Stomach (tissue), 19 donors: ENCODE measurements around the gene WDR12. TPM values are rescaled to one million over a fixed set of nuclear protein-coding genes. Genes with fewer than 3 reads are reported as not detected.
"Not testable (repeated sequence)": the region's sequence is repeated elsewhere in the genome, so short reads cannot be mapped to it uniquely, and the experiment has no call there.

Experiments used
- DNase-seq, 2 donors: peaks; one replicate each; pipeline versions ENCODE4 v3.0.0 to v3.0.0-alpha.2; 2013 to 2019
- H3K27ac ChIP-seq, 5 donors: fragments of 200-600 bp in 4 of 5; sonication (generic) in 4 of 5; one replicate each; pipeline ENCODE4 v1.5.1; 2013 to 2019; ENCODE audit warnings: mild to moderate bottlenecking in 1 of 5, moderate library complexity in 1 of 5
- H3K27me3 ChIP-seq, 3 donors: fragments of 200-600 bp; sonication (generic); one replicate each; pipeline ENCODE4 v1.5.1; 2017 to 2019; ENCODE audit warnings: mixed run types in 1 of 3
- H3K36me3 ChIP-seq, 4 donors: fragments of 200-600 bp; sonication (generic); 1 replicate in 3 of 4; 2 replicates in 1 of 4; pipeline ENCODE4 v1.5.1; 2016 to 2019
- H3K4me1 ChIP-seq, 4 donors: fragments of 200-600 bp; sonication (generic); one replicate each; pipeline ENCODE4 v1.5.1; 2016 to 2019
- H3K4me3 ChIP-seq, 4 donors: fragments of 200-600 bp; sonication (generic) in 3 of 4; one replicate each; pipeline ENCODE4 v1.5.1; 2016 to 2019; ENCODE audit warnings: mild to moderate bottlenecking in 1 of 4
- H3K9me3 ChIP-seq, 4 donors: fragments of 200-600 bp; sonication (generic); one replicate each; pipeline ENCODE4 v1.5.1; 2016 to 2019
- CTCF ChIP-seq, 7 experiments: fragments of 450-650 bp in 4 of 7; fragments of 200-600 bp in 3 of 7; sonication (generic) in 3 of 7; IDR thresholded peaks; one replicate each; pipeline ENCODE4 v1.5.1; 2016 to 2019; ENCODE audit warnings: antibody characterized with exemption in 7 of 7, control low read depth in 2 of 7, mild to moderate bottlenecking in 1 of 7
- EP300 ChIP-seq: sonication (generic); formaldehyde crosslinking; IDR thresholded peaks from one replicate; pipeline ENCODE4 v1.6.1; 2017; ENCODE audit warnings: antibody characterized with exemption
- POLR2A ChIP-seq, 4 donors: fragments of 450-650 bp; IDR thresholded peaks; one replicate each; pipeline ENCODE4 v1.6.1; 2016; ENCODE audit warnings: antibody characterized with exemption in 4 of 4, control low read depth in 2 of 4, mild to moderate bottlenecking in 1 of 4, moderate library complexity in 1 of 4
- POLR2AphosphoS5 ChIP-seq, 3 donors: sonication (generic); formaldehyde crosslinking; IDR thresholded peaks; one replicate each; pipeline ENCODE4 v1.6.1; 2016; ENCODE audit warnings: antibody characterized with exemption in 3 of 3
- WGBS, 5 donors: extraction: QIAGEN DNeasy Blood & Tissue Kit in 3 of 5; methylation state at CpG; one replicate each; pipeline versions ENCODE4 v1.1.5 to v1.1.7; 2013 to 2018; 5-methylcytosine and 5-hydroxymethylcytosine counted together
- intact Hi-C: fragments of 100-400 bp; cut with DNase I; formaldehyde crosslinking; loops from one replicate; pipeline ENCODE4 v1.15.1; 2023; ENCODE audit warnings: low total_unique reads
- long read RNA-seq, 10 donors: transcript quantifications; one replicate each; lab custom pipeline, GENCODE V29; 2026
- polyA plus RNA-seq, 3 donors: library from polyadenylated mRNA; stranded (reverse); fragments of 200-250 nt; gene quantifications; one replicate each; pipeline ENCODE4 v1.2.3, GENCODE V29; 2013
- total RNA-seq, 5 donors: library from RNA; depleted of rRNA; stranded (reverse); fragments of >200 nt; gene quantifications; one replicate each; pipeline versions ENCODE4 v1.1.0 to v1.2.3, GENCODE V29; 2014 to 2016
- donor health status: healthy with polysubstance abuse.
- donor health status: Bipolar disorder and iron deficiency.
- donor health status: healthy.

WDR12 gene
- total RNA-seq (10 to 100 TPM in 2 of 5 donors, 1 to 10 TPM in 2, not detected in 1; 1.7 to 40.9 (median 11.1) TPM), polyA plus RNA-seq (10 to 100 TPM in 2 of 3 donors, 1 to 10 TPM in 1; 9.3 to 18.3 (median 10.1) TPM)
- long read RNA-seq, donor 1, full-length matches to known transcripts, result 1 of 1 reads
- long read RNA-seq, donor 1, partial matches to known transcripts, result 0 of 1 reads
- long read RNA-seq, donor 1, other reads (novel, unspliced or antisense), result 0 of 1 reads
- long read RNA-seq, donor 2, full-length matches to known transcripts, result 2 of 2 reads
- long read RNA-seq, donor 2, partial matches to known transcripts, result 0 of 2 reads
- long read RNA-seq, donor 2, other reads (novel, unspliced or antisense), result 0 of 2 reads
- long read RNA-seq, donor 3, full-length matches to known transcripts, result 5 of 5 reads
- long read RNA-seq, donor 3, partial matches to known transcripts, result 0 of 5 reads
- long read RNA-seq, donor 3, other reads (novel, unspliced or antisense), result 0 of 5 reads
- long read RNA-seq, donor 4, result 0 reads
- long read RNA-seq, donor 5, full-length matches to known transcripts, result 3 of 3 reads
- long read RNA-seq, donor 5, partial matches to known transcripts, result 0 of 3 reads
- long read RNA-seq, donor 5, other reads (novel, unspliced or antisense), result 0 of 3 reads
- long read RNA-seq, donor 6, result 0 reads
- long read RNA-seq, donor 7, full-length matches to known transcripts, result 2 of 7 reads
- long read RNA-seq, donor 7, partial matches to known transcripts, result 5 of 7 reads
- long read RNA-seq, donor 7, other reads (novel, unspliced or antisense), result 0 of 7 reads
- long read RNA-seq, donor 8, full-length matches to known transcripts, result 4 of 4 reads
- long read RNA-seq, donor 8, partial matches to known transcripts, result 0 of 4 reads
- long read RNA-seq, donor 8, other reads (novel, unspliced or antisense), result 0 of 4 reads
- long read RNA-seq, donor 9, full-length matches to known transcripts, result 3 of 3 reads
- long read RNA-seq, donor 9, partial matches to known transcripts, result 0 of 3 reads
- long read RNA-seq, donor 9, other reads (novel, unspliced or antisense), result 0 of 3 reads
- long read RNA-seq, donor 10, full-length matches to known transcripts, result 2 of 2 reads
- long read RNA-seq, donor 10, partial matches to known transcripts, result 0 of 2 reads
- long read RNA-seq, donor 10, other reads (novel, unspliced or antisense), result 0 of 2 reads

DNA sequence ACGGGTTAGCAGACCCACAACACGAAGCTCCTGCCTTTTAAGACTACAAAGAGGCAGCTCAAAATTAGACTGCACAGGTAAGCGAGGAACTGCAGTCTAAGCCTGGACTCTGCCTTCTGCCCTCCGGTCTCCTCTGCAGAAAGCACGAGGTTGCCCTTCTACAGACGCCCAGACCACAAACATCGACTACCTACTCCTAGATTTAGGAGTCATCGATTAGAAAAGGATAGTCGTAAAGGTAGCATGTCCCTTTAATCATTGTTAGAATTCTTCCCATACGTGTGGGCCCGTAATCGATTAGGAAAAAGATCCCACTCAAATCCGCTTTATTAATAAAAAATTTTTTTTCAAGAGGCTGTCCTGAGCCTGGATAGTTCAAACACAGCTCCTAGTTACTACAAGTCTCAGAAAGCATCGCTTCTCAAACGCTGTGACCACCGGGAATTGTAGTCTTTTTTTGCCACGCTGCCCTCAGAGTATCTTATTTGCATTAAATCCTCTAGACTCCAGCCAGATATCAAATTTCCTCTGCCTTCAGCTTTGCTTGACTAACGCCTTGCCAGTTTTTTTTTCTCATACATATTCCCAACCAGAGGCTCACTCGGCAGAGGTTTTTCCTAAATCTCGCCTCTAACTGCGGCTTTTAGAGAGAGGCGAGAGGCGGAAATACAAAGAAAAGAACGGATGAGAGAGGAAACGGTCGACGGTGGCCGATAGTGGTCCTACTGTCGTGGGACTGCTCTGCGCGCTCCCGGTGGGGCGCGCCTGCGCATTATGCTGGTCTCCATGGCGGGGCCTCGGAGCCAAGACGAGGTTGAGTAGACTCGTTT lies at the start of gene WDR12, which contains the start of gene CARF:
WDR12 (minus strand) TSS at position 162 of the 830 bp plus-strand sequence. CDS start 197 bp downstream, outside the sequence.
CARF (plus strand) TSS at position 764 of the 830 bp plus-strand sequence. CDS start 29,628 bp downstream, outside the sequence.
- 0 to 1% (median 0%) methylated on average over 38 to 39 of the region's 39 CpGs for WGBS, 5 donors
- H3K27ac ChIP-seq, result peak within 1 kb of the TSS; percentile 73 to 93 (median 91)
- peaks cover 0 to 3% (median 2%) of the 10 kb centered on the region in 4 donors for H3K36me3 ChIP-seq
- H3K4me1 ChIP-seq, result peaks cover 13 to 46% (median 31%) of the 10 kb centered on the region in 4 donors
- DNase-seq, result peak; percentile 95 to 98
- intact Hi-C loops, result no loop called here
- H3K27me3 ChIP-seq, result no peaks in the 10 kb centered on the region
- H3K4me3 ChIP-seq, result peak within 1 kb of the TSS; percentile 60 to 87 (median 78)
- TF ChIP-seq POLR2AphosphoS5 (IDR thresholded peaks at IDR 0.05), result peak; percentile 61 to 91 (median 82)
- no peak for TF ChIP-seq POLR2A (IDR thresholded peaks at IDR 0.05)
- no peaks in the 10 kb centered on the region for H3K9me3 ChIP-seq

- Histone ChIP-seq H3K27ac (no peak overlapping the region), H3K4me1 (no peaks in the 10 kb centered on the region), H3K36me3 (peaks cover 0 to 57% (median 45%) of the 10 kb centered on the region in 4 donors), H3K27me3 (no peaks in the 10 kb centered on the region), H3K4me3 (no peak overlapping the region), H3K9me3 (no peaks in the 10 kb centered on the region)
- no peak for TF ChIP-seq EP300
- TF ChIP-seq POLR2AphosphoS5 (IDR thresholded peaks at IDR 0.05), result no peak
- no peak for TF ChIP-seq POLR2A (IDR thresholded peaks at IDR 0.05)
- TF ChIP-seq CTCF (IDR thresholded peaks at IDR 0.05), result no peak
- DNase-seq, result no peak
- 93 to 99% (median 94%) methylated on average over 6 of the region's 6 CpGs for WGBS, 5 donors
- intact Hi-C loops, result no loop called here
These were observed 49.1 kb upstream of the WDR12 start for GRCh38 chr2:202960524-202960923.

- TF ChIP-seq POLR2AphosphoS5 (IDR thresholded peaks at IDR 0.05), result no peak
- no peak for TF ChIP-seq EP300
- TF ChIP-seq CTCF (IDR thresholded peaks at IDR 0.05), result no peak
- no peak for TF ChIP-seq POLR2A (IDR thresholded peaks at IDR 0.05)
- H3K27ac ChIP-seq, result no peak overlapping the region
- peaks cover 0 to 35% (median 26%) of the 10 kb centered on the region in 4 donors for H3K36me3 ChIP-seq
- no peak overlapping the region for H3K4me3 ChIP-seq
- DNase-seq, result peak in 1 of 2 donors; percentile 9
- H3K4me1 ChIP-seq, result no peaks in the 10 kb centered on the region
- no peaks in the 10 kb centered on the region for H3K27me3 ChIP-seq
- peaks cover 0 to 11% (median 4%) of the 10 kb centered on the region in 4 donors for H3K9me3 ChIP-seq
- WGBS, 5 donors, result 30 to 46% (median 37%) methylated on average over 2 of the region's 2 CpGs
- intact Hi-C loops, result no loop called here
These were observed 39.1 kb upstream of the WDR12 start for GRCh38 chr2:202950592-202950991.

GRCh38 chr2:202949333-202949732 lies 37.9 kb upstream of the WDR12 start:
- DNase-seq, H3K27me3 ChIP-seq, intact Hi-C loops, H3K4me1 ChIP-seq, H3K27ac ChIP-seq, H3K4me3 ChIP-seq: not testable (repeated sequence)
- peaks cover 0 to 36% (median 25%) of the 10 kb centered on the region in 4 donors for H3K36me3 ChIP-seq
- H3K9me3 ChIP-seq, result peaks cover 0 to 11% (median 4%) of the 10 kb centered on the region in 4 donors
- 92 to 98% (median 96%) methylated on average over 3 of the region's 3 CpGs for WGBS, 5 donors
